ENCODE results near the gene RGL4.

Gene RGL4

GRCh38 chr22:23683545-23683944 lies 7.3 kb upstream of the RGL4 start:
- TF ChIP-seq CTCF (IDR thresholded peaks at IDR 0.05), result no peak
- Histone ChIP-seq H2AFZ (no peak overlapping the region), H3K4me3 (ENCODE audit: low read depth, low read length) (no peak overlapping the region), H3K27ac (no peak overlapping the region), H3K4me2 (ENCODE audit: low read length) (no peak overlapping the region), H3K9ac (no peak overlapping the region), H3K36me3 (ENCODE audit: control insufficient read depth, insufficient read depth, low read length) (no peaks in the 10 kb centered on the region), H3K27me3 (ENCODE audit: control insufficient read depth, insufficient read depth, low read length) (no peaks in the 10 kb centered on the region), H3K79me2 (peaks cover 7% of the 10 kb centered on the region), H3K9me3 (ENCODE audit: control insufficient read depth, low read length) (no peaks in the 10 kb centered on the region), H3K4me1 (no peaks in the 10 kb centered on the region)

GRCh38 chr22:23684026-23684425 lies 6.8 kb upstream of the RGL4 start:
- no peaks in the 10 kb centered on the region for H3K4me1 ChIP-seq
- no peaks in the 10 kb centered on the region for H3K36me3 ChIP-seq (ENCODE audit: control insufficient read depth, insufficient read depth, low read length)
- H3K4me3 ChIP-seq (ENCODE audit: low read depth, low read length), result no peak overlapping the region
- H2AFZ ChIP-seq, result no peak overlapping the region
- H3K27me3 ChIP-seq (ENCODE audit: control insufficient read depth, insufficient read depth, low read length), result no peaks in the 10 kb centered on the region
- H3K27ac ChIP-seq, result no peak overlapping the region
- no peak for TF ChIP-seq CTCF (IDR thresholded peaks at IDR 0.05)
- H3K9ac ChIP-seq, result no peak overlapping the region
- H3K79me2 ChIP-seq, result peaks cover 7% of the 10 kb centered on the region
- no peak overlapping the region for H3K4me2 ChIP-seq (ENCODE audit: low read length)
- H3K9me3 ChIP-seq (ENCODE audit: control insufficient read depth, low read length), result no peaks in the 10 kb centered on the region

GRCh38 chr22:23684561-23685031 lies 6.2 kb upstream of the RGL4 start:
- Histone ChIP-seq H2AFZ (no peak overlapping the region), H3K9me3 (ENCODE audit: control insufficient read depth, low read length) (no peaks in the 10 kb centered on the region), H3K27me3 (ENCODE audit: control insufficient read depth, insufficient read depth, low read length) (no peaks in the 10 kb centered on the region), H3K4me2 (ENCODE audit: low read length) (no peak overlapping the region), H3K36me3 (ENCODE audit: control insufficient read depth, insufficient read depth, low read length) (no peaks in the 10 kb centered on the region), H3K79me2 (peaks cover 7% of the 10 kb centered on the region), H3K27ac (no peak overlapping the region), H3K9ac (no peak overlapping the region), H3K4me3 (ENCODE audit: low read depth, low read length) (no peak overlapping the region), H3K4me1 (no peaks in the 10 kb centered on the region)
- no peak for TF ChIP-seq CTCF (IDR thresholded peaks at IDR 0.05)

- Histone ChIP-seq H3K36me3 (ENCODE audit: control insufficient read depth, insufficient read depth, low read length) (no peaks in the 10 kb centered on the region), H3K9ac (no peak overlapping the region), H3K4me2 (ENCODE audit: low read length) (no peak overlapping the region), H3K27me3 (ENCODE audit: control insufficient read depth, insufficient read depth, low read length) (no peaks in the 10 kb centered on the region), H3K4me3 (ENCODE audit: low read depth, low read length) (no peak overlapping the region), H3K27ac (no peak overlapping the region), H3K4me1 (no peaks in the 10 kb centered on the region), H3K79me2 (peaks cover 7% of the 10 kb centered on the region), H3K9me3 (ENCODE audit: control insufficient read depth, low read length) (no peaks in the 10 kb centered on the region), H2AFZ (no peak overlapping the region)
- no peak for TF ChIP-seq CTCF (IDR thresholded peaks at IDR 0.05)
These were observed 5.5 kb upstream of the RGL4 start for GRCh38 chr22:23685205-23685784.

- peaks cover 7% of the 10 kb centered on the region for H3K79me2 ChIP-seq
- no peak overlapping the region for H3K9ac ChIP-seq
- H3K9me3 ChIP-seq (ENCODE audit: control insufficient read depth, low read length), result no peaks in the 10 kb centered on the region
- no peaks in the 10 kb centered on the region for H3K4me1 ChIP-seq
- no peaks in the 10 kb centered on the region for H3K36me3 ChIP-seq (ENCODE audit: control insufficient read depth, insufficient read depth, low read length)
- no peak overlapping the region for H3K4me2 ChIP-seq (ENCODE audit: low read length)
- no peaks in the 10 kb centered on the region for H3K27me3 ChIP-seq (ENCODE audit: control insufficient read depth, insufficient read depth, low read length)
- H2AFZ ChIP-seq, result no peak overlapping the region
- no peak overlapping the region for H3K4me3 ChIP-seq (ENCODE audit: low read depth, low read length)
- H3K27ac ChIP-seq, result no peak overlapping the region
- TF ChIP-seq CTCF (IDR thresholded peaks at IDR 0.05), result no peak
These were observed 4.3 kb upstream of the RGL4 start for GRCh38 chr22:23686416-23687024.
